GM21529 (cell line): ENCODE results near the gene FGF10.

Source experiments
- ATAC-seq: cut with Tn5 transposase; IDR thresholded peaks from one replicate; pipeline ENCODE4 v1.9.1; 2021; ENCODE audit not compliant: unreplicated experiment

The FGF10 gene

DNA sequence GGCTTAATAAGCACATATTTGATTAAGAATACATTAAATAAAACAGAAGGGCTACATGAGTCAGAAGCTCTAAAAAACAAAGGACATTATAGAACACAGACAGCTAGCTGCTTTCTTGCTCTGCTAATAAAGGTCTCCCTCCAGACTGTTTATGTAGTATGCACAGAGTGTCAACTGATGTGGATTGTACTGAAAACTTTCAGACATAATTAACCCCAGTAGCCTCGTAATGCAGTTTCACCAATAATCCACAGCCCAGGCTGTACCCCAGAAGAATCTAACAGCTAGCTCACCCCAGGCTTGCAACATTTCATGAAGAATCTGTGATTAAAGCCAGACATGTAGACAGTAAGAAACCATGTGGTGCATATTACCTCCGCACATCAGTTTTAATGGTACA, 30.8 kb downstream of the FGF10 start:
- no peak for ATAC-seq

DNA sequence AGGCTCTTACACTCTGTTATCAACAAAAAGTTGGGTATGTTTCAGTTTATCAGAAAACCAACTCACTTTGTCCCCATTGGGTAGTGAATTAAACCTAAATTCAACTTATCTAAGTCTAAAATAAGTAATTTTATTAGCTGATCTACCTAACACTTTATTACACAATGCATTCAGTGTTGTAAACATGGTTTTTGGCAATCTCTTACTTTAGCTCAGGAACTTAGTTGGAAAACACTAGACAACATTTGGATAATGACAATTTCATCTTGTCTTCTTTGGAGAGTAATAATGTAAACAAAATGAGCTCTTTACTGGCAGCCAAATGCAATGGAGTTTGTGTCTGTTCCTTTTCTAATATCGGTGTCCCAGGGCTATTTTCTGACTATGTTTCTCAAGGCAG, 33.0 kb downstream of the FGF10 start:
- no peak for ATAC-seq

DNA sequence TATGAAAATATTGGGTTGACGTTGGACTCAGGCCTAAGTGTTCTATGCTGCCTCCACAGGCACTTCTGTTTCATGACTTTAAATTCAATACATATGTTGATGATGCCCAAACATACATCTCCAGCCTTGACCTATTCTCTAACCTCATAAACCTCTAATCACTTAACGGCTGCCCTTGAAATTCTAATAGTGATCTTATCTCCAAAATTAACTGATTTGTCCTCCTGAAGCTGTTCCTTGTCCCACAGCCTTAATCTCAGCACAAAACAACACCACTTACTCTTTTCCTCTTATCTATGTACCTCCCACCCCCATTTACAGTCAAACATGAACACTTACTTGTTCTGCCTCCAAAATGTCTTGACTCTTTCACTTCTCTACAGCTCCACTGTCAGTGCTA, 43.3 kb downstream of the FGF10 start:
- ATAC-seq = no peak

DNA sequence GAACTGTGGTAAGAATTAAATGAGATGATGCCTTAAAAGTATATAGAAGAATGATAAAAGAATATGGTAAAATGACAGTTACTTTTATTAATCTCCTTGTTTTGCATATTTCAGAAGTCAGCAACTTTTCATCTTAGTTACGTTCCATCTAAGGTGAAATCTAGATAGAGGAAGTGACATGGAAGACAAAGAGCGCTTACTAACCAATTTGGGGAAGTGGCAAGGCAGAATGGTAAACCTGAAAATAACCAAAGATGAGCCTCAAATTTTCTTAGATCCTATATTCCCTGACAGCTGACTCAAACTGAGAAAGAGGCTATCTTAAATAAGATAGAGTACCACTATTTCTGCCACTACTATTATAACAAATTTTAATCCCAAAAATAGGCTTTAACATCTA, 52.5 kb downstream of the FGF10 start:
- ATAC-seq = no peak

DNA sequence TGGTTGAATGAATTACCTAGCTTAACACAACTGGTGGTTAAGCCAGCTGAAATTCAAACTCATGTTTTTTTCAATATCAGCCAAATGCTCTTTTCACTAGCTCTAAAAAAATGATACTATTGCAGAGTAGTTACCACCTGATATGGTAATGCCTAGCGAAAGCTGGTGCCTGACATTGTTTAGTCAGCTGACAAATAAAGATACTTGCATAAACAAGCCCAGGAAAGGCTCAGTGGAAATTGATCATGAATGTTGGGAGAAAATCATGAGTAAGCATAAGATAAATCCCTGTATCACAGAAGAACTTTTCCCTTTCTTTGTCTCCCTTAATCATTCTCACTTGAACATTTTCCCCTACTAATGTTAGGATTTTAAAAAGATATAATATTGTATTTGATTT, 54.6 kb downstream of the FGF10 start:
- no peak for ATAC-seq

DNA sequence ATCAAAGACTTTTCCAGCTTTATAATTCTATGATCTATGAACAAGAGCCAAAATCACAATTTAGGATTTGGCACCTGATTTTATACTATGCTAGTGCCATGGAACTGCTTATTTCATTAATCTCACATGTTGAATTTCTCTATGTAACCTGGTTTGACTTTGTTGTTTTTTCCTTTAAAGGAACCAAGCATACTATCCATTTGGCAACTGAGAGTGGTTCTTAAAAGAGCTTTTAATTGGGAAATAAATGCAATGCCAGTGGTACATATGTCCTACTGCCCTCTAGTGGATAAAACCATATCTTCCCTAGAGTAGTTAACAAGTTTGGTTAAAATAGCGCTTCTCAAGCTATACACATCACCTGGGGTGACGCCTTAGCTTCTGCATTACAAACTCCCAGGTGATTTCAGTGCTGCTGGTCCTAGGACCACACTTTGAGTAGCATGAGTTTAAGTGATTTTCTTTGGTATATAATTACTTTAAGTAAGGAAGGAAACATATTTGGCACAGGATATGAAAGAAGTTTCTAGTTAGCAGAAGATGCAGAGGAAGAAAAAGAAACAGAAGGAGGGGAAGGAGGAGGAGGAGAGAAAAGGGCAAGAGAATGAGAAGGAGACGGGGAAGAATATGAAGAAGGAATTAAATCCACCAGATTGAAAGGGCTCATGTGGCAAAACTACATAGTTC, 56.8 kb downstream of the FGF10 start:
- ATAC-seq = no peak

DNA sequence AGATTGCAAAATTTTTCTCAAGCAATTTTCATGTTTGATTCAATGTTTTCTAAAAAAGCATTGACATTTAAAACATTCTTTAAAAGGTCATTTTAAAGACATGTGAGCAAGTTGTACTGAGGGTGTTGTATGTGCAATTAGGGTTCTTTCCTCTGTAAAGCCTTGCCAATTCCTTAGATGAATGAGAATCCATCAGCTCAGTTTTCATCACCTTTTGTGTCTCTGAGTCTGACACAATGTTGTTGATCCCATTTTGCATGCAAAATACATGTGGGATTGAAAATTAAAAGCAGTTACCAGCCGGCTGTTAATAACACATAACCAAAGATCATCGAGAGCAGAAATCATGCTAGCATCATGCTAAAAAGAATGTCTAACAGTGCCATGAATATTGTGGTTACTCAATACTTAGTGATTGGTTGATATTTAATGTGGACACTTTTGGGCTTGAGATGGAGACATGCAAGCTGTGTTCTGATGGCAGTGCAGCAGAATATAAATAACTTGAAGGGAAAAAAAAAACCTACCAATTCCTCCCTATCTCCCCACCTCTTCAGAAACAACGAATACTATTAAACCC, 57.7 kb downstream of the FGF10 start:
- ATAC-seq = no peak

DNA sequence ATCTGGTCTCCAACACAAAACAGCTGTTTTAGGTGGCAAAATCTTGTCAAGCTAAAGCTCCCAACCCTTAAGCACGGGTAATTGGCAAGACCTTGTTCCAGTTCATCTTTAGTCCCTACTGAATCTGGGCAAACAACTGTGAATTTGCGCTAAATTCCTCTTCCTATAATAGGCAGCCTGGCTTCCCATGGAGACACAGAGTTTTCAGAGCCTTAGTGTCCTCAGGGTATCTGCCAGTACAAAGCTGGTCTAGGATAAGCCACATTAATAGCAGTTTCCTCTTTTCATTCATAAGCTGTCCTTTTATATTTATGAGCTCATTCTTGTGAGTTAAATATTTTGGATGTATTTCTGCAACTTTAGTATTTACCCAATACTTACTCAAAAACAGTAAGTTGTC, 59.5 kb downstream of the FGF10 start:
- no peak for ATAC-seq

DNA sequence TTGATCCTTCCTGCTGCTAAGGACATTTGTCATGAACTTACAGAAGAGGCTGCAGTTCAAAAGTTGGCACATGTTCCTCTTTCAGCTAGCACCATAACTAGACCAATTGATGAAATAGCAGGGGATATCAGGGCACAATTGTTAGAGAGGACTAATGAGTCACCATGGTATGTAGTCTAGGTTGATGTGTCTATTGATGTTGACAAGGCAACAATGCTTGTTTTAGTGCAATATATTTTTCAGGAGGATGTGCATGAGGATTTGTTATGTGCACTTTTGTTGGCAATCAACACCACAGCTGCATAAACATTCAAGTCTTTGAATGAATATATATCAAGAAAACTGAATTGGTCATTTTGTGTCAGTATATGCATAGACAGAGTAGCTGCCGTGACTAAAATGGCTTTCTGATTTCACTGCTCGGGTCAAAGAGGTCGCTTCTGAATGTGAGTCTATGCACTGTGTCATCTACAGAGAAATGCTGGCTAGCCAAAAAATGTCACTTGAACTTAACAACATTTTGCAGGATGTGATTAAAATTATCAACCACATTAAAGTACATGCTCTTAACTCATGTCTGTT, 68.0 kb downstream of the FGF10 start:
- ATAC-seq = no peak

DNA sequence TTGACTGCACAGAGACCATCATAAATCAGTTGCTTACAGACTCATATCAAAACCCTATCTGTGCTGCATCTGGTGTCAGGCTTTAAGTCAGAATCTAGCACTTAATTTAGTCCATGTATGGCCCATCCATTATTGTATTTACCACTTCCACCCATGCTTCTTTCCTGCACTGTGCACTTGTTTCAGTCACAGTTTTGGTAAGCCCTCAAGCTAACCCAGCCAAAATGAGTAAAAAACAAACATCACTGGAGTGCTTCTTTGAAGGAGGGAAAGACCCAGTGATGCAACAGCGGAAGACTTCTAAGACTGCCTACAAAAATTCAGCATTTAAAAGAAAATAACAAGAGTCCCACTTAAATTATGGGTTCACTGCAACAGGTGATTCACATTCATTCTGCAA, 69.0 kb downstream of the FGF10 start:
- no peak for ATAC-seq

DNA sequence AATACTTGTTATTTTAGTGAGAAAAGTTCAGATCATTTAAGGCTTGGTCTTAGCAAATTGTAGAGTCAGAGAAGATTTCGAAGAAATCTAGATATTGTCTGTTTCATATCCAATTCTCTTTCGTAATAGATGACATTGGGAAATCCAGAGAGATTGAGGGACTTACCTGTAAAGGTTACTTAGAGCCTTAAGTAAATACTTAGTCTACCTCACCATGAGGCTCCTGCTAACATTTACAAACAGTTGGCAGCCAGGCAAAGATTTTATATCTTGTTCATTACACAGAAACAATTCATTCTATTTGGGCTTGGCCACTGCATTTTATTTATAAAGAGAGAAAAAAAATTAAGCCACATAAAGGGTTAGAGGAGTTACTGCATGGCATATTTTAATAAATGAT, 70.3 kb downstream of the FGF10 start:
- no peak for ATAC-seq

DNA sequence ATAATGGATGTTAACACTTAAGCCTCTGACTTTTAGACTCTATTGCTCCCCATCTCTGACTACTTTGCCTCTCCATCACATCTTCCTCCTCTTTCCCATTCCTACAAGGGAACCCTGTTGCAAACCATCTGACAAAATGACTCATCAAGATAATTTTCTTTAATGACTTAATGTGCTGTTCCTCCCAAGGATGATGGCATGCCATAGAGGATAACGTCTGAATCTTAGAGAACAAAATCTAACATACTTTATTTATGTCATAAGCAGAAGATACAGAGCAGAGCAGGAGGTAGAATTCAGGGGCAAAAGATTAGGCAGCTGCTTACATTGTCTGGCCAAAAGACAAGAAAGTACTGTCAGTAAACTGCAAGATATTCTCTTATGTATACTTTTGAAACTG, 76.8 kb downstream of the FGF10 start:
- ATAC-seq = no peak

DNA sequence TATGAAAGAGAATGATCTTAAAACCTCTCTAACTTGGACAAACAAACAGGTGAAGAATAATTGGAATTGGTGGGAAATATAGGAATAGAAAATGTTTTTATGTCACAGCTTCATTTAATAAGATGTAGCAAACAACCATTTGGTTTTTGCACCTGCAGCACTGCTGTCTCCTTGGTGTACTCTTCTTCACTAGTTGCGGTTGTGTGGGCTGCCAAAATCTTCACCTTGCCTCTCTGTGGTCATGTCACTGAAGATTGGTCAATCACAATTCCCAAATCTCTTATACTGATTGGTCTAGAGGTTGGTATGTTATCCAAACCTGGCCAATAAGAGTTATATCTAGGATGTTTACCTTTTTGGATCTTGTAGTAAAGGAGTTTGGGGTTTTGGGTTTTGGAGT, 88.7 kb downstream of the FGF10 start:
- no peak for ATAC-seq

DNA sequence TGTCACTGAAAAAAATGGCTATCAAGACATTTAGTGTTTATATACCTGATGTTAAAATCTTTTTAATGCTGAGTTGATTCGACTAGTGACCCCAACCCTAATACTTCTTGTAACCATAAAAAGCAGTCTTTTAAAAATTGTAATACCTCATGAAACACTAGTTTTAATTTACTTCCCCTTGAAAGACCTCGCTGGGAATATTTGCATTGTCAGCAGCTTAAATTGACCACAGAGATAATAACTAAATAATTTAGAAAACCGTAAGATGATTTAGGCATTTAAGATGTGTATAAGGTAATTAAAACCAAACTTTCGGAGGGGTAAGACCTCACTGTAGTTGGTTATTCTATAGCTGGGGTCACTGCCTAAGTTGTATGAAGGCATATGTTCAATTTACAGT, 89.8 kb downstream of the FGF10 start:
- no peak for ATAC-seq

DNA sequence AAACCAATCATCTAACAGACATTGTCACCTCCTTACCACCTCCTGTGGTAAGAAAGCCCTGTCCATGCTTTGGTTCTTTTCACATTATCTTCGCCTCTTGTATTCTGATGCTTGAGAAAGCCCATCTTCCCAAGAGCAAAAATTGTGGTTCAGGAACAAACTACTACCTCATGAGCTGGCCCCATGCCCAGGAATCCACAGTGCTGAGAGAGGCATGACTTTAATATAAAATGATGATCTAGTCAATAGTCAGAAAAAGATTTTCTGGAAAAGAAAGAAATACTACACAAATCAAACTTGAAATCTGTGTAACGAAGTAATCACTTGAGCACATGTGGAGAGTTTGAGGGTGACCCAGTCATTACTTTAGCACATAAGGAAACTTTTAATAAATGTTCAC, 94.7 kb downstream of the FGF10 start:
- no peak for ATAC-seq

DNA sequence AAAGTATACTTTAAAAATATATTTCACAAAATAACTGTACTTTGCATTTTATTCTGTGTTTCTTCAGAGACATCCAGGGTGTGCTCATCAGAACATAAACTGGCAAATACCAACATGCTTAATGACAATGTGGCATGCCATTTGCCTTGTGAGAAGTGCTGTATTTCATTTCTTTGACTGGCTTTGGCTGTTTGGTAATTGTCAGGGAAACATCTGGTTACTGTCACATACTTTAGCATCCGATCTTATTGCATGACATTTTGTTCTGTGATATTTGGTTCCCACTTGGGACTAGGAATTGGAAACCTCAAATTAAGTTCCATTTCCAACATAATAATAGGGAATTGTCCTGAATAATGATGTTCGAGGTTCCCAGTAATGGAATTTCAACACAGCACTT, 96.5 kb downstream of the FGF10 start:
- no peak for ATAC-seq

DNA sequence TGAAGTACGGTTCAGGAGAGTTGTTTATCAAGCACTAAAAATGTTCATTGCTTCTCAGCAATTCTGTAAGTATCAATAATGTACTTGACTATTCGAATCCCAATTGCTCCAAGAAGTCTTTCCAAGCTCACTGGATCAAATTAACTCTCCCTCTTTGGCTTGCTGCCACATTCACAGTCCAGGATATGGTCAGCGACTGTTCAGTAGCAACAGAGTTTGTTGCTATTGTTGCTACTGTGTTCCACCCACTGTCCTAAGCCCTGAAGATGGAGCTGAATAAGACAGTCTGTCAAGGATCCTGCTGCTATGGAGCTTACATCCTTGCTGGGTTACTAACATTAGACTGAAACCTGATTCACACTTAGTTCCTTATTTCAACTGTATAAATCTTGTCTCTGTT, 110.8 kb downstream of the FGF10 start:
- no peak for ATAC-seq

DNA sequence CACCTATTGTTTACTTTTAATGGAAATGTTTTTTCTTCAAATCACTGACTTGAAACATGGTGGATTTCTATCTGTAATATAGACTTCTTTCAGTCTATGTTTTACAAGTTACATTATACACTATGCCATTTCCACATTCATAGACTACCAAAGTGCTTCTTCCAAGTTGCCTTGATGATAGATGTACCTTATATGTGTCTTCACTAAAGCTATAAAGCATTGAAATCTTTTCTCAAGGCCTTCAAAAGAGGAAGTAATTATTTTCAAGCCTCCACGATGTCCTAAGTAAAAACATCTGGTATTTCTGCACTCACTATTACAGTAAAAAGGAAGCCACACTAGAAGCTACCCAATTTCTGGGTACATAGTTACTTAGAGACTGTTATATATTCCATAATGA, 113.3 kb downstream of the FGF10 start:
- ATAC-seq = no peak

DNA sequence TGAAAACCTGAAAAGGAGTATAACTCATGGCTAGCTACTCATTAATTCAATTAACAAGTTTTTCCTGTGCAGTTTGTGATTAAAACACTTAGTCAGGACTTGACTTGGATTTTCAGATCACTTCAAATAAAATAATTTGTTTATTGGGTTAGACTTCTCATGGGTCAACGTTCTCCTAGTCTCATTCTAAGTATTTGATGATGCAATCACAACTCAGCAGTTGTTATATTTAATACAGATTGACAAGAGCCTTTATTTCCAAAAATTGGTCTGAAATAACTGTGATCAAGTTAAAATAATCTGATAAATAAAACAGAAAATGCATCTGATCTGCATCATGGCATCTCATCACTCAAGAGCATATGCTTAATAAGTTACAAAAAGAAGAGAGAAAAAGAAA, 113.9 kb downstream of the FGF10 start:
- no peak for ATAC-seq

DNA sequence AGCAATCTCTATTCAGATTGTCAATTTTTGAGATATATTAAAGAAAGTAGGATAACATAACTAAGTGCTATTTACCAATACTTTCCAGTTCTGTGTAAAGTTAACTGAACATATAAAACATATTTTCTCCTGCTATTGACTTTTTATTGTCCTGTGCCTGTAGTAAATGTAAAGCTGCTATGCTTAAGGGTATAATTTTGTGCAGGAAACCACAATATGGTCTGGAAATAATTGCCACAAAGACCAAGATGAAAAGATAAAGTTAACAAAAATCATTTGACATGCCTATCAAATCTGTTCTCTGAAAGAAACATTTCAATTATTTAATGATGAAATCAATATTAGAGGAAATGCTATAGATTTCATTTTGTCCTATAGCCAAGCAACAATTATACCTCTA, 121.3 kb downstream of the FGF10 start:
- no peak for ATAC-seq

DNA sequence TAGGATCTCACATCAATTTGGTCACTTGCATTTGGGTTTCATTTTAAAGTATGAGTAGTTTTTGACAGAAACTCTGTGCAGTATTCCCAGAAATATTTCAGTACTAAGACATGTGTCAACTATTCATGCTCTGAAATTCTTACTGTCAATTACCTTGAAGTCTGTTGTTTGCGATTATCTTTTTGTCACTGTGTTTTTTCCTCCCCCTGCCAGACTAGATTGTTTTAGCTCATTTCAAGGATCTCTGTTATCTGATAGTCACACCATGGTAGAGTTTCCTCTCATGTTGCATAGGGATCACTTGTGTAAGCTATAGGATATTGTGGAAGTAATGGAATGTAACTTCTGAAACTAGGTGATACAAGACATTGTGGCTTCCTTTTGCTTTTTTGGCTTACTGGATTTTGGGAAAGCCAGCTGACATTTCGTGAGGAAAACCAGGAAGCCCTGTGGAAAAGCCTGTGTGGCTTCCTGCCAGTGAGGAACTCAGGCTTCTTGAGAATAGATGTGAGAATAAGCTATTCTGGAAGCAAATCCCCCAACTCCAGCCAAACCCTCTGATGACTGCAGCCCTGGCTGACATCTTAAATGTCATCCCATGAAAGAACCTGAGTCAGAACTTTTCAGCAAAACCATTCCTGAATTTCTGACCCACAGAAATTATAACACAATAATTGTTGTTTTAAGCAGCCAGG, 122.2 kb downstream of the FGF10 start:
- ATAC-seq = no peak

DNA sequence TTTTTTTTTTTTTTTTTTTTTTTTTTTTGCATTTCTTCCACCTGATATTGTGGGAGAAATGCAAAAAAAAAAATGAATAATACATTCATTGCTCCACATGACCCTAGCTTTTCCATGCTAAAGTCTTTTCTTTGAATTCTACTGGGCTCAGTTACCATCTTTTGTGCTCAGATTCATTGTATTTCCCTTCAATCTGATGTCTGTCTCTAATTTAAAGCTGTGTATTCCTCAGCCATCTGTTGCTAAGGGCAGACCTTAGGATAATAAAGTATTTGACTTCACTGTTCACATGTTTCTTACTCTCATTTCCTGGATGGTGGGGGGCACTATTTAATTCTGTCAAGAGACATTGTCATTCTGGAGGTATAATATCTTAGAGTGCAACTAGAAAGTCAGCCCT, 123.5 kb downstream of the FGF10 start:
- no peak for ATAC-seq
